KMS-11 (cell line): ENCODE results near the gene ESRRG.

Experiments
- H2AFZ ChIP-seq: fragments of 200-600 bp; sonication (generic); 2 replicates; pipeline ENCODE4 v1.6.1; 2016; ENCODE audit warnings: antibody characterized with exemption, mixed run types, low read depth
- H3K27ac ChIP-seq: fragments of 200-600 bp; sonication (generic); 2 replicates; pipeline ENCODE4 v1.6.1; 2016; ENCODE audit warnings: mild to moderate bottlenecking, mixed run types
- H3K27me3 ChIP-seq: fragments of 200-600 bp; sonication (generic); 2 replicates; pipeline ENCODE4 v1.6.1; 2017; ENCODE audit warnings: mild to moderate bottlenecking, low read depth, mixed run types, moderate library complexity; ENCODE audit not compliant: insufficient read depth
- H3K36me3 ChIP-seq: fragments of 200-600 bp; sonication (generic); 2 replicates; pipeline ENCODE4 v1.6.1; 2017; ENCODE audit warnings: mild to moderate bottlenecking, mixed run types; ENCODE audit not compliant: insufficient read depth
- H3K4me1 ChIP-seq: fragments of 200-600 bp; sonication (generic); 2 replicates; pipeline ENCODE4 v1.6.1; 2016; ENCODE audit warnings: mild to moderate bottlenecking, low read depth, mixed run types; ENCODE audit not compliant: poor library complexity, severe bottlenecking
- H3K4me2 ChIP-seq: fragments of 200-600 bp; sonication (generic); 2 replicates; pipeline ENCODE4 v1.7.0; 2016; ENCODE audit warnings: mild to moderate bottlenecking, mixed run types
- H3K4me3 ChIP-seq: fragments of 200-600 bp; sonication (generic); IDR thresholded peaks from 2 replicates; pipeline ENCODE4 v1.6.1; 2017; ENCODE audit warnings: low read depth, low read length, mixed read lengths; ENCODE audit not compliant: insufficient read depth
- H3K79me2 ChIP-seq: fragments of 200-600 bp; sonication (generic); 2 replicates; pipeline ENCODE4 v1.6.1; 2016; ENCODE audit warnings: low read depth, mixed run types; ENCODE audit not compliant: insufficient read depth
- H3K9ac ChIP-seq: fragments of 200-600 bp; sonication (generic); 2 replicates; pipeline ENCODE4 v1.6.1; 2016; ENCODE audit warnings: mild to moderate bottlenecking, mixed run types
- H4K20me1 ChIP-seq: fragments of 200-600 bp; sonication (generic); 2 replicates; pipeline ENCODE4 v1.6.1; 2016; ENCODE audit warnings: mild to moderate bottlenecking, mixed run types; ENCODE audit not compliant: insufficient read depth
- CTCF ChIP-seq: fragments of 200-600 bp; sonication (generic); conservative IDR thresholded peaks from 2 replicates; pipeline ENCODE4 v1.6.1; 2017; ENCODE audit warnings: low read depth, mild to moderate bottlenecking, antibody characterized with exemption, low read length, moderate library complexity, mixed read lengths

ESRRG gene

DNA sequence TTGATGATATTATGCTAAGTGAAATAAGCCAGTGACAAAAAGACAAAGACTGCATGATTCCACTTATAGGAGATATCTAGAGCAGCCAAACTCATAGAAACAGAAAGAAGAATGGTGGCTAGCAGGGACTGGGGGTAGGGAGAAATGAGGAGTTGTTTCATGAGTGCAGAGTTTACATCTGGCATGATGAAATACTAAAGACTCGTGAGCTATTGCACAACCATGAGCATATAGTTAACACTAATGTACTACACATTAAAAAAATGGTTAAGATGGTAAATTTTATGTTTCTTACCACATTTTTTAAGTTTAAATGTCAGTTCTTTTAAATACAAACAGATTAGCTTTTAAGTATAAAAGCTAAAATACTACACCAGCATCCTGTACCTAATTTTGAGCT, 57.8 kb downstream of the ESRRG start:
- no peaks in the 10 kb centered on the region for H3K79me2 ChIP-seq
- no peak for TF ChIP-seq CTCF
- H3K36me3 ChIP-seq = no peaks in the 10 kb centered on the region
- peaks cover 6% of the 10 kb centered on the region for H3K4me1 ChIP-seq
- H3K9ac ChIP-seq = no peak overlapping the region
- no peaks in the 10 kb centered on the region for H3K27me3 ChIP-seq
- H3K27ac ChIP-seq = no peak overlapping the region
- no peak overlapping the region for H3K4me3 ChIP-seq
- H3K4me2 ChIP-seq = no peak overlapping the region
- no peak overlapping the region for H2AFZ ChIP-seq
- H4K20me1 ChIP-seq = no peaks in the 10 kb centered on the region

- no peak overlapping the region for H2AFZ ChIP-seq
- no peak overlapping the region for H3K27ac ChIP-seq
- no peak for TF ChIP-seq CTCF
- H4K20me1 ChIP-seq = no peaks in the 10 kb centered on the region
- no peaks in the 10 kb centered on the region for H3K36me3 ChIP-seq
- H3K4me1 ChIP-seq = peaks cover 6% of the 10 kb centered on the region
- H3K9ac ChIP-seq = no peak overlapping the region
- no peak overlapping the region for H3K4me2 ChIP-seq
- no peak overlapping the region for H3K4me3 ChIP-seq
- no peaks in the 10 kb centered on the region for H3K27me3 ChIP-seq
- no peaks in the 10 kb centered on the region for H3K79me2 ChIP-seq
Measured at GRCh38 chr1:216662681-216663080, 60.5 kb downstream of the ESRRG start.

GRCh38 chr1:216660561-216660960, 62.7 kb downstream of the ESRRG start:
- Histone ChIP-seq H3K27ac (no peak overlapping the region), H3K4me1 (peaks cover 5% of the 10 kb centered on the region), H3K9ac (no peak overlapping the region), H3K36me3 (no peaks in the 10 kb centered on the region), H3K4me2 (no peak overlapping the region), H4K20me1 (no peaks in the 10 kb centered on the region), H3K4me3 (no peak overlapping the region), H3K27me3 (no peaks in the 10 kb centered on the region), H3K79me2 (no peaks in the 10 kb centered on the region), H2AFZ (no peak overlapping the region)
- no peak for TF ChIP-seq CTCF

DNA sequence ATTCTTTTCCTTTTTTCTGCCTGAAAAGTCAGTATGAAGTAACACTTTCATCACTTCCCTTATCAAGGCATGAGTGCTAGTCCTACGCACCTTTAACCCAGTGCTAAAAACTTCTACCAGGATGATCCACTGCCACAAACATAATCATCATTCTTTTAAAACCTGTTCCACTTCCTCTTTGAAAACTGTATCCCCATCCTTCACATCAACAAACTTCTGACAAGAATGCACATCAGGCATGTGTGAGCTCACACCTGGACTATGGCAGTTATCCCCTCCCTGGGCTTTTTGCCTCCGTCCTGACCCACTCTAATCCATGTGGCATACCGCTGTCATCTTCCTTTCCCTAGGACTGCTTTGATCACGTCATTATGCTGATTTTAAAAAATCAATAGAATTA, 70.2 kb downstream of the ESRRG start:
- H3K4me1 ChIP-seq = no peaks in the 10 kb centered on the region
- H2AFZ ChIP-seq = no peak overlapping the region
- no peaks in the 10 kb centered on the region for H3K27me3 ChIP-seq
- no peak overlapping the region for H3K4me2 ChIP-seq
- H3K36me3 ChIP-seq = no peaks in the 10 kb centered on the region
- no peak overlapping the region for H3K9ac ChIP-seq
- no peak for TF ChIP-seq CTCF
- no peak overlapping the region for H3K4me3 ChIP-seq
- H3K79me2 ChIP-seq = no peaks in the 10 kb centered on the region
- H3K27ac ChIP-seq = no peak overlapping the region
- H4K20me1 ChIP-seq = no peaks in the 10 kb centered on the region
